GM21423 (cell line): ENCODE measurements around the gene RPS17.
"Not testable (repeated sequence)": the region's sequence is repeated elsewhere in the genome, so short reads cannot be mapped to it uniquely, and the experiment has no call there.

ENCODE experiments used
- ATAC-seq: cut with Tn5 transposase; IDR thresholded peaks from one replicate; pipeline ENCODE4 v1.9.1; 2021; ENCODE audit warnings: mild to moderate bottlenecking, moderate library complexity; ENCODE audit not compliant: unreplicated experiment

Gene RPS17

GRCh38 chr15:82530006-82530405 lies 10.3 kb downstream of the RPS17 start:
- ATAC-seq: no peak

- not testable (repeated sequence) for ATAC-seq
These were observed 26.7 kb downstream of the RPS17 start for GRCh38 chr15:82513587-82513986.

- not testable (repeated sequence) for ATAC-seq
These were observed 32.6 kb downstream of the RPS17 start for GRCh38 chr15:82507693-82508092.

- ATAC-seq: not testable (repeated sequence)
These were observed 33.2 kb downstream of the RPS17 start for GRCh38 chr15:82507087-82507486.

- ATAC-seq: not testable (repeated sequence)
These were observed 34.4 kb downstream of the RPS17 start for GRCh38 chr15:82505842-82506241.

- ATAC-seq: not testable (repeated sequence)
These were observed 36.2 kb downstream of the RPS17 start for GRCh38 chr15:82504074-82504473.

- not testable (repeated sequence) for ATAC-seq
These were observed 37.4 kb downstream of the RPS17 start for GRCh38 chr15:82502700-82503339.

- ATAC-seq: not testable (repeated sequence)
These were observed 39.5 kb downstream of the RPS17 start for GRCh38 chr15:82500772-82501171.

GRCh38 chr15:82497978-82498377 lies 42.3 kb downstream of the RPS17 start:
- not testable (repeated sequence) for ATAC-seq

- not testable (repeated sequence) for ATAC-seq
These were observed 52.0 kb downstream of the RPS17 start for GRCh38 chr15:82488250-82488649.

- ATAC-seq: not testable (repeated sequence)
These were observed 53.2 kb downstream of the RPS17 start for GRCh38 chr15:82487045-82487444.
